Ectodermal cell (in vitro differentiated cells): ENCODE results near the gene JCAD.

Source experiments
- H3K27ac ChIP-seq: 2 replicates; pipeline ENCODE4 v1.7.0; 2013; ENCODE audit warnings: mild to moderate bottlenecking, low read depth, low read length; ENCODE audit not compliant: insufficient read depth, poor library complexity, severe bottlenecking
- H3K27me3 ChIP-seq: 2 replicates; pipeline ENCODE4 v1.7.0; 2013; ENCODE audit warnings: mild to moderate bottlenecking, low read length; ENCODE audit not compliant: insufficient read depth, control insufficient read depth, poor library complexity, severe bottlenecking
- H3K36me3 ChIP-seq: one replicate; pipeline ENCODE4 v1.7.0; 2013; ENCODE audit warnings: low read length; ENCODE audit not compliant: control insufficient read depth, insufficient read depth
- H3K4me1 ChIP-seq: one replicate; pipeline ENCODE4 v1.7.0; 2013; ENCODE audit warnings: low read length; ENCODE audit not compliant: control insufficient read depth, insufficient read depth
- H3K4me3 ChIP-seq: 2 replicates; pipeline ENCODE4 v1.7.0; 2013; ENCODE audit warnings: low read depth, low read length, control low read depth; ENCODE audit not compliant: insufficient read depth
- H3K9me3 ChIP-seq: 2 replicates; pipeline ENCODE4 v1.7.0; 2013; ENCODE audit warnings: mild to moderate bottlenecking, low read length, moderate library complexity; ENCODE audit not compliant: control insufficient read depth
- WGBS, 2 experiments: methylation state at CpG; one replicate each; pipeline ENCODE4 v1.1.7; 2013; ENCODE audit warnings: missing lambda C conversion rate in 2 of 2; 5-methylcytosine and 5-hydroxymethylcytosine counted together

Gene JCAD

GRCh38 chr10:30093303-30093950 lies 34.0 kb upstream of the JCAD start:
- H3K27ac ChIP-seq = no peak overlapping the region
- peaks cover 7% of the 10 kb centered on the region for H3K4me1 ChIP-seq
- H3K4me3 ChIP-seq = no peak overlapping the region
- no peaks in the 10 kb centered on the region for H3K9me3 ChIP-seq
- WGBS, 2 experiments = 82 to 84% methylated on average over 9 of the region's 9 CpGs
- no peaks in the 10 kb centered on the region for H3K36me3 ChIP-seq
- H3K27me3 ChIP-seq = no peaks in the 10 kb centered on the region

GRCh38 chr10:30092151-30092790 lies 32.9 kb upstream of the JCAD start:
- WGBS, 2 experiments = 75 to 80% methylated on average over 14 of the region's 14 CpGs

DNA sequence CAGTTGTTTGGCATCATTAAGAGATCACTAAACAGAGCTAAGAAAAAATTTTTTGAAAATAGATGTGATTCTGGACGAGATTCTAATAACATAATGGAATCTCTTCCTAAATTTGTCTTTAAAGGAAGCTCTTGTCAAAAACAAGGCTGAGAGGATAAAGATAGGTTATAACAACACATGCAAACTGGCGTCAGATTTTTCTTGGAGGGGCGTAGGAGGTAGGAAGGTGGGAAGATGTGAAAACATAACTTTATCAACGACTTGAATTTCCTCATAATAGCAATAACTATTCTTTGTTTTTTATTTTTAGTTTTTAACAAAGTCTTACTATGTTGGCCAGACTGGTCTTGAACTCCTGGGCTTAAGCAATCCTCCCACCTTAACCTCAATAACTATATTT lies 31.8 kb upstream of the JCAD start:
- Histone ChIP-seq H3K4me3 (no peak overlapping the region), H3K9me3 (no peaks in the 10 kb centered on the region), H3K27me3 (no peaks in the 10 kb centered on the region), H3K27ac (no peak overlapping the region), H3K4me1 (peaks cover 10% of the 10 kb centered on the region), H3K36me3 (no peaks in the 10 kb centered on the region)
- 98 to 100% methylated on average over 2 to 3 of the region's 4 CpGs for WGBS, 2 experiments

More at GRCh38 chr10:30092151-30092790, 32.9 kb upstream of the JCAD start:
- peaks cover 10% of the 10 kb centered on the region for H3K4me1 ChIP-seq
- no peaks in the 10 kb centered on the region for H3K9me3 ChIP-seq
- no peaks in the 10 kb centered on the region for H3K27me3 ChIP-seq
- no peak overlapping the region for H3K27ac ChIP-seq
- H3K36me3 ChIP-seq = no peaks in the 10 kb centered on the region
- H3K4me3 ChIP-seq = no peak overlapping the region

GRCh38 chr10:30088178-30088577 lies 28.8 kb upstream of the JCAD start:
- H3K4me3 ChIP-seq = no peak overlapping the region
- peaks cover 10% of the 10 kb centered on the region for H3K4me1 ChIP-seq
- H3K9me3 ChIP-seq = no peaks in the 10 kb centered on the region
- no peaks in the 10 kb centered on the region for H3K36me3 ChIP-seq
- H3K27ac ChIP-seq = no peak overlapping the region
- no peaks in the 10 kb centered on the region for H3K27me3 ChIP-seq
- whole genome bisulfite sequencing, 2 experiments = 40 to 46% methylated on average over 3 of the region's 3 CpGs

DNA sequence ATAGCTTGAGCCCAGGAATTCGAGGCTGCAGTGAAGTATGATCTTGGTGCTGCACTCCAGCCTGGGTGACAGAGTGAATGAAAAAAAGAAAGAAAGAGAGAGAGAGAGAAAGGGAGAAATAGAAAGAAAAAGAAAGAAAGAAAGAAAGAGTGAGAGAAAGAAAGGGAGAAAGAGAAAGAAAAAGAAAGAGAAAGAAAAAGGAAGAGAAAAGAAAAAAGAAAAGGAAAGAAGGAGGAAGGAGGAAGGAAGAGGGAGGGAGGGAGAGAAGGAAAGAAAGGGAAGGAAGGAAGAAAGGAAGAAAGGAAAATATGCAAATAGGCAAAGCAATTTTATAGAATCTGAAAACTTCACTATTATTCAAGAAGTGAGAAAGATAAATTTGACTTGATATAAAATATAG lies 24.5 kb upstream of the JCAD start:
- H3K36me3 ChIP-seq = no peaks in the 10 kb centered on the region
- WGBS, 2 experiments = 93 to 96% methylated on average over 1 of the region's 1 CpG

DNA sequence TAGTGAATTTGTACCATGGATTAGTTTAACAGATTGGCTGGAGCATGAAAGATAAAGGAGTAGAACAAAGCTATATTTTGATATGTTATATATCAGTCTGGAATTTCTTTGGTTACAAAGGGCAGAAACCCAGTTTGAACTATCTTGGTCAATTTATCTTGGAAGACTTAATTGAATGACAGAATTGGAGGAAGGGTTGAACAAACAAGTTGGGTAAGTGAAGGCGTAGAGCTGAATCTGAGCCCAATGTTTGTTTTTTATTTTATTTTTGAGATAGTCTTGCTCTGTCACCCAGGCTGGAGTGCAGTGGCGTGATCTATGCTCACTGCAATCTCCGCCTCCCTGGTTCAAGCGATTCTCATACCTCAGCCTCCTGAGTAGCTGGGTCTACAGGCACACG lies 21.8 kb upstream of the JCAD start:
- no peaks in the 10 kb centered on the region for H3K36me3 ChIP-seq
- no peaks in the 10 kb centered on the region for H3K4me1 ChIP-seq
- no peak overlapping the region for H3K4me3 ChIP-seq
- H3K27ac ChIP-seq = no peak overlapping the region
- H3K9me3 ChIP-seq = no peaks in the 10 kb centered on the region
- WGBS, 2 experiments = 93% methylated on average over 5 of the region's 5 CpGs
- no peaks in the 10 kb centered on the region for H3K27me3 ChIP-seq

More for the DNA sequence above, 24.5 kb upstream of the JCAD start:
- H3K9me3 ChIP-seq = no peaks in the 10 kb centered on the region
- peaks cover 5% of the 10 kb centered on the region for H3K4me1 ChIP-seq
- no peak overlapping the region for H3K27ac ChIP-seq
- no peak overlapping the region for H3K4me3 ChIP-seq
- H3K27me3 ChIP-seq = no peaks in the 10 kb centered on the region

GRCh38 chr10:30080161-30080560 lies 20.8 kb upstream of the JCAD start:
- H3K4me1 ChIP-seq = peaks cover 6% of the 10 kb centered on the region
- H3K4me3 ChIP-seq = no peak overlapping the region
- no peak overlapping the region for H3K27ac ChIP-seq
- no peaks in the 10 kb centered on the region for H3K27me3 ChIP-seq
- H3K36me3 ChIP-seq = no peaks in the 10 kb centered on the region
- no peaks in the 10 kb centered on the region for H3K9me3 ChIP-seq
- WGBS, 2 experiments = 96% methylated on average over 1 of the region's 1 CpG

- Histone ChIP-seq H3K36me3 (no peaks in the 10 kb centered on the region), H3K27ac (no peak overlapping the region), H3K27me3 (no peaks in the 10 kb centered on the region), H3K4me3 (no peak overlapping the region), H3K4me1 (peaks cover 7% of the 10 kb centered on the region), H3K9me3 (no peaks in the 10 kb centered on the region)
- WGBS, 2 experiments = 88 to 100% methylated on average over 1 of the region's 1 CpG
Measured at GRCh38 chr10:30079408-30079807, 20.0 kb upstream of the JCAD start.

GRCh38 chr10:30075481-30075880 lies 16.1 kb upstream of the JCAD start:
- no peaks in the 10 kb centered on the region for H3K36me3 ChIP-seq
- no peaks in the 10 kb centered on the region for H3K9me3 ChIP-seq
- H3K27me3 ChIP-seq = no peaks in the 10 kb centered on the region
- WGBS, 2 experiments = 68 to 81% methylated on average over 6 of the region's 6 CpGs
- no peak overlapping the region for H3K4me3 ChIP-seq
- no peak overlapping the region for H3K27ac ChIP-seq
- H3K4me1 ChIP-seq = peaks cover 7% of the 10 kb centered on the region

GRCh38 chr10:30074933-30075332 lies 15.5 kb upstream of the JCAD start:
- peaks cover 7% of the 10 kb centered on the region for H3K4me1 ChIP-seq
- H3K4me3 ChIP-seq = no peak overlapping the region
- no peak overlapping the region for H3K27ac ChIP-seq
- no peaks in the 10 kb centered on the region for H3K36me3 ChIP-seq
- H3K27me3 ChIP-seq = no peaks in the 10 kb centered on the region
- no peaks in the 10 kb centered on the region for H3K9me3 ChIP-seq
